NCI-H1417 treated with DMSO at 0.1 percent for 48 hours (cell line): ENCODE measurements around the gene SLC12A3.
"Not testable (repeated sequence)": the region's sequence is repeated elsewhere in the genome, so short reads cannot be mapped to it uniquely, and the experiment has no call there.

Experiments
- DNase-seq: peaks from one replicate; lab custom pipeline; 2025; lab: John Stamatoyannopoulos, UW

Gene SLC12A3

GRCh38 chr16:56868766-56869165 is 3.8 kb downstream of the SLC12A3 start:
- not testable (repeated sequence) for DNase-seq

- DNase-seq: no peak
Measured at GRCh38 chr16:56869513-56870275, 4.7 kb downstream of the SLC12A3 start.

- DNase-seq: no peak
Measured at GRCh38 chr16:56870276-56870888, 5.4 kb downstream of the SLC12A3 start.

DNA sequence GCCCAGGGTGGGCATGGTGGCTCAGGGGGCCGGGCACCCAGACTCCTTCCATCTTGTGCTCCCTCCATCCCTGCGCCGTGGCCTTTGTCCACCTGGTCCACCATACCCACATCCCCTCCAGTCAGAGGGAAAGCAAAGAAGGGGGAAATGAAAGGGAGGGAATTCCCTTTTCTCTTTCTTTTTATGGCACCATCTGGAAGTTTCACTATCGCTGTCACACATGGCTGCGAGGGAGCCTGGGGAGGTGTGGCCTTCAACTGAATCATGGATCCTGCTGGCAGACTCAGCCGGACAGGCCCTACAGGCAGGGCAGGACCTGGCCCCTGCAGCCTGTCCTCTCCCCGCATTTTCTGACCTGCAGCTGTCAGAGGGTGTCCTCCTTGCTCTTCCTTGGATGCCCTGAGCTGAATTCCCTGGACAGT is 6.2 kb downstream of the SLC12A3 start:
- no peak for DNase-seq

- DNase-seq: no peak
Measured at GRCh38 chr16:56872863-56873391, 7.9 kb downstream of the SLC12A3 start.

DNA sequence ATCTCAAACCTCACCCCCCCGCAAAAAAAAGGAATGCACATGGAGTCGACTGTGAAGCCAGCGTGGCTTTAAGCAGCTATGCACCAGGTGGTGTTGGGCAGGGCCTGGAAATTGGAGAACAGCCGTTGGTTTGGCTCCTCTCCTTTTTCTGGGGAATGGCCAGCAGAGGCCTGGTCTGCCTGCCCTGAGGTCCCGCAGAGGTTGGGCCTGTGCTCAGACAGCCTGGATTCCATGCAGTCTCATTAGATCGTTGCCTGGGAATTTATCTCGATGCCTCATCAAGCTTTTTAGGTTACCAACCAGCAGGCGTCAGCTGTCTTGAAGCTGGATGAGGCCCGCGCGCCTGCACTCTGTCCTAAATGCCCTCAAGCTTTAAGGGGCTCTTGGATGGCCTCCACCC is 9.8 kb downstream of the SLC12A3 start:
- no peak for DNase-seq

DNA sequence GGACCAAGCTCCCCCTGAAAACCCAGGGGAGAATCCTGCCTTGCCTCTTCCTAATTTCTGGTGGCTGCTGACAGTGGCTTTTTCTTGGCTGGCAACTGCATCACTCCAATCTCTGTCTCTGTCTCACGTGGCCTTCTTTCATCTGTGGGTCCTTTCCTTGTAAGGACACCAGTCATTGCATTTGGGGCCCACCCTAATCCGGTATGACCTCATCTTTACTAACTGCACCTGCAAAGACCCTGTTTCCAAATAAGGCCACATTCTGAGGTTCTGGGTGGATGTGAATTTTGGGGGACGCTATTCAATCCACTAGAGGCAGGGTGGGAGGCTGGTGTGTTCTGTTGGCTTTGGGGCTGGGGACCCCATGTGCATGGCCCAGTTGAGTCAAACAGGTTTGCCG is 11.0 kb downstream of the SLC12A3 start:
- DNase-seq: no peak

DNA sequence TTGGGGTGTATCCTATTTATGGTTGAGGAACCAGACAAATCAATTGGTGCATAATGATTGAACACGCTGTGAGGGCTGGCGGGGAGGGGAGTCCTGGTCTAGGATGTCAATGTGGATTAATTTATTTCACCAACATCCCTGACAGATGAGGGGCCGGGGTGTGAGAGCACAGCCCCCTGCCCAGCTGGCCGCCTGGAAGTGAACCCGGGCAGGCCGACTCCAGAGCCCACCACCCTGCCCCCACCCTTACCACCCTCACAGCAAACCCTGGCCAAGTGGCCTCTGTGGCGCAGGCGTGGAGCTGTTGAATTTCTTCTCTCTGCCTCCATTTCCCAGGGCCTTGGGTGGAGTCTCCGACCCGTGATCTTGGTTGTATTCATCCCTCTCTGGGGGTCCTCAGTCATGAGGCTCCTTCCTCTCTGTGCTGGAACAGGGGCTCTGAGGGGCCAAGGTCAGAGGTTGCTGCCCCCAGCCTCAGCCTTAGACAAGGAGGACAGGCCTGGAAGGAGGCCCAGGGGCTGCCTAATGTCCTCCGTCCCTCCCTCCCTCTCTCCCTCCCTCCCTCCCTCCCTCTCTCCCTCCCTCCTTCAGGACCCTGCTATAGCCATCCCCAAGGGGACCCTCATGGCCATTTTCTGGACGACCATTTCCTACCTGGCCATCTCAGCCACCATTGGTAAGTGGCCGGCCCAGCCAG is 12.6 kb downstream of the SLC12A3 start:
- no peak for DNase-seq

- no peak for DNase-seq
Measured at GRCh38 chr16:56878282-56878854, 13.4 kb downstream of the SLC12A3 start.

DNA sequence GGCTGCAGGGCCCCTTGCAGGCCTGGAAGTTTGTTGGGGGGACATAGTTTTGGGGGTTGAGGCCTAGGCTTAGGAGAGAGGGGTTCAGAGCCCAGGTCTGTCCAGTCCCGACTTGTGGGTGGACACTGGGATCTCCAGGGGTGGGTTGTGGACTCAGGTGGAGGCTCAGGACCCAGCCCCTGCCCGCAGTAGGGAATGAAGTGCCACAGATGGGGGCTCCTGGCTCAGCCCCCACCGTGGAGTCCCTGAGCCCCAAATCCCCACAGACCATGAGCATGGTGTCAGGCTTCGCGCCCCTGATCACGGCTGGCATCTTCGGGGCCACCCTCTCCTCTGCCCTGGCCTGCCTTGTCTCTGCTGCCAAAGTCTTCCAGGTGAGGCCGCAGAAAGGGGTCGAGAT is 14.3 kb downstream of the SLC12A3 start:
- no peak for DNase-seq

- DNase-seq: no peak
Measured at GRCh38 chr16:56880176-56880575, 15.2 kb downstream of the SLC12A3 start.

GRCh38 chr16:56880685-56881084 is 15.7 kb downstream of the SLC12A3 start:
- no peak for DNase-seq

- DNase-seq: no peak
Measured at GRCh38 chr16:56882077-56882800, 17.2 kb downstream of the SLC12A3 start.

DNA sequence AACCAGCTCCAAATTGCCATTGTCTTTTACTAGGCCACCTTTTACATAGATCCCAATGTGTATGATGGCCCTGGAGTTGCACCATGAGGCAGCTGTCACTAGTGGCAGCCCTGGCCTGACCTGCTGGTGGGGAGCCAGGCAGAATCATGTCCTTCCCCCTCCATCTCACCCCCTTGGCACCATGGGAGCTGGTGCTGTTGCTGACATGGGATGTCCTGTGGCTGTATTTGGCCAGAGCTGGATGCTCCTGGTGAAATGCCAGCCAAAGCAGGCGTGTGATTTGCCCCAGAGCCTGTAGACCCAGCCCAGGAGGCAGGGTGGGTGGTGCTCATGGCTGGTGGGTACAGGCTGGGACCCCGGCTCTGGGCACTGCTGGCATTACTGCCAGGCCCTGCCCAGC is 18.6 kb downstream of the SLC12A3 start:
- no peak for DNase-seq

DNA sequence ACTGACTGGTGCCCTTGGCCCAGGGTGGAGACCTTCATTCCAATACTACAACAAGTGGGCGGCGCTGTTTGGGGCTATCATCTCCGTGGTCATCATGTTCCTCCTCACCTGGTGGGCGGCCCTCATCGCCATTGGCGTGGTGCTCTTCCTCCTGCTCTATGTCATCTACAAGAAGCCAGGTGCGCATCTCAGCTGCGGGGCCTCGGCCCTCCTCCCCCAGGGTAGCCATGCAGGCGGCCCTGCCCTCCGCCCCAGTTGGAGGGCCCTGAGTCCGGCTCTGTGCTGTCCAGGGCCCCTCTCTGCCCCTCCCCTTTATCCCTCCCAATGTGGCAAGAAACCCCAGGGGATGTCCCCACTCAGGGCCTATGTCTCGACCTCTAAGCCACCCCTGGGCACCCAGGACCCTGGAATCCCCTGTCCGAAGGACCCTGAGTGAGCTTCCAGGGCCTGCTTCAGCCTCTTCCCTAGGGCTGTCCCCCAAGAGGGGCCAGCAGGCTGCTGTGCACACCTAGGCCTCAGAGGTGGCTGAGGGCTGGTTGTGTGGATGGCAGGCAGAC is 19.1 kb downstream of the SLC12A3 start:
- DNase-seq: no peak

GRCh38 chr16:56884929-56885328 is 19.9 kb downstream of the SLC12A3 start:
- DNase-seq: not testable (repeated sequence)

GRCh38 chr16:56885446-56886162 is 20.6 kb downstream of the SLC12A3 start:
- DNase-seq: no peak

GRCh38 chr16:56886296-56886695 is 21.3 kb downstream of the SLC12A3 start:
- no peak for DNase-seq

GRCh38 chr16:56886826-56887225 is 21.8 kb downstream of the SLC12A3 start:
- no peak for DNase-seq

DNA sequence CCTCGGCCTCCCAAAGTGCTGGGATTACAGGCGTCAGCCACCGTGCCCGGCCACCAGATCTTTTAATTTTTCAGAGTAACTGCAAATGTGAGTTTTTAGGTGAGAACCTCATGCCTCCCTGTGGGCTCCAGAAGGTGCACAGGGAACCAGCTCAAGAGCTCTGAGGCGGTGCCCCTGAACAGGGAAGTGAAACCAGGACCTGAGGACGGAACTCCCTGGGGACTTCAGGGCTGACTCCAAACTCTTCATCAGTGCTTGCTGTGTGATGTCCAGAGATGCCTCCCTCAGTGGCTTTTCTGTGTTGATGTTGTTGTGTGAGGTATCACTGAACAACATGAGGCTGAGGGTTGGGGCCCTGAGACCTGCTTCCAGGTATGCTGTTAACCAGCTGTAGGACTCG is 23.8 kb downstream of the SLC12A3 start:
- DNase-seq: no peak

GRCh38 chr16:56889206-56889605 is 24.2 kb downstream of the SLC12A3 start:
- no peak for DNase-seq
